A549 (cell line): Measurements from ENCODE around the gene CFB. TPM values are rescaled to one million over a fixed set of nuclear protein-coding genes. Genes with fewer than 3 reads are reported as not detected.
"Not testable (repeated sequence)": the region's sequence is repeated elsewhere in the genome, so short reads cannot be mapped to it uniquely, and the experiment has no call there.

Experiments used
- ATAC-seq, 2 experiments: fragments of 200-7000 bp in 1 of 2; fragments of >200 bp in 1 of 2; cut with Nextera tagmentation in 1 of 2; cut with Tn5 transposase in 1 of 2; 3 replicates each; pipeline versions ENCODE4 v1.8.0 to v1.9.1; 2018 to 2020; ENCODE audit warnings: mild to moderate bottlenecking in 1 of 2, moderate library complexity in 1 of 2
- CTCF ChIA-PET: fragments of 300-600 bp; sonication (Branson Sonifier 250); formaldehyde crosslinking; extraction: SDS; loops from one replicate; lab custom pipeline; 2021; ENCODE audit warnings: antibody characterized with exemption, inconsistent platforms; lab: Yijun Ruan, JAX
- POLR2A ChIA-PET: fragments of 350-600 bp; formaldehyde crosslinking; extraction: SDS; loops from one replicate; lab custom pipeline; 2021; ENCODE audit warnings: antibody characterized with exemption, inconsistent platforms; lab: Yijun Ruan, JAX
- DNase-seq, 2 experiments: peaks; one replicate each; pipeline versions ENCODE4 v3.0.0 to v3.0.0-alpha.2; 2011 to 2016; ENCODE audit warnings: low read depth in 1 of 2, low spot score in 1 of 2
- FAIRE-seq: peaks from 2 replicates; lab custom pipeline; 2011; peaks lifted over from hg19 to GRCh38; lab: Jason Lieb, UNC
- H3K27ac ChIP-seq, 2 experiments: fragments of >200 bp; sonication (Bioruptor Twin); formaldehyde crosslinking; 3 replicates each; pipeline ENCODE4 v1.5.1; 2016 to 2017
- H3K4me1 ChIP-seq: fragments of >200 bp; sonication (Bioruptor Twin); formaldehyde crosslinking; 3 replicates; pipeline ENCODE4 v1.6.1; 2016
- H3K4me2 ChIP-seq: fragments of >200 bp; sonication (Bioruptor Twin); formaldehyde crosslinking; 3 replicates; pipeline ENCODE4 v1.6.1; 2016
- H3K4me3 ChIP-seq: fragments of >200 bp; sonication (Bioruptor Twin); formaldehyde crosslinking; 3 replicates; pipeline ENCODE4 v1.5.1; 2016
- H3K9me3 ChIP-seq: fragments of >200 bp; sonication (Bioruptor Twin); formaldehyde crosslinking; 3 replicates; pipeline ENCODE4 v1.6.1; 2016
- BCL3 ChIP-seq: fragments of >200 bp; sonication (Bioruptor Twin); formaldehyde crosslinking; IDR thresholded peaks from 3 replicates; pipeline ENCODE4 v1.6.1; 2016
- CBX2 ChIP-seq: fragments of 200-600 bp; sonication (generic); IDR thresholded peaks from 2 replicates; pipeline ENCODE4 v1.6.1; 2016; ENCODE audit warnings: low read depth, mild to moderate bottlenecking, borderline replicate concordance
- CHD2 ChIP-seq: fragments of 150-350 bp; IDR thresholded peaks from 2 replicates; pipeline ENCODE4 v1.6.1; 2014; ENCODE audit warnings: low read length; ENCODE audit not compliant: partially characterized antibody
- CHD4 ChIP-seq: fragments of 200-600 bp; sonication (generic); IDR thresholded peaks from 2 replicates; pipeline ENCODE4 v1.6.1; 2016; ENCODE audit warnings: antibody characterized with exemption, mild to moderate bottlenecking, borderline replicate concordance
- EHF ChIP-seq: fragments of 250-450 bp; sonication (Bioruptor Pico); IDR thresholded peaks from 2 replicates; pipeline ENCODE4 v1.5.0; 2020; ENCODE audit warnings: mild to moderate bottlenecking
- ESRRA ChIP-seq: fragments of 150-350 bp; IDR thresholded peaks from 2 replicates; pipeline ENCODE4 v1.6.1; 2014; ENCODE audit warnings: mild to moderate bottlenecking, low read length, borderline replicate concordance
- HMGXB4 ChIP-seq: fragments of 250-450 bp; sonication (Bioruptor Pico); IDR thresholded peaks from 2 replicates; pipeline ENCODE4 v1.5.0; 2021; ENCODE audit warnings: mild to moderate bottlenecking, moderate library complexity, borderline replicate concordance
- JUNB ChIP-seq: fragments of >200 bp; sonication (Bioruptor Twin); formaldehyde crosslinking; IDR thresholded peaks from 2 replicates; pipeline ENCODE4 v1.6.1; 2016
- KDM1A ChIP-seq: fragments of 200-600 bp; sonication (generic); IDR thresholded peaks from 2 replicates; pipeline ENCODE4 v1.6.1; 2016; ENCODE audit warnings: low read depth, mild to moderate bottlenecking
- MAX ChIP-seq: IDR thresholded peaks from 2 replicates; pipeline ENCODE4 v1.6.1; 2012
- MYC ChIP-seq: IDR thresholded peaks from 2 replicates; pipeline ENCODE4 v1.6.1; 2012; ENCODE audit warnings: mild to moderate bottlenecking, inconsistent platforms, low read length, improper control_type of control experiment, borderline replicate concordance
- NFE2L2 ChIP-seq: fragments of 150-350 bp; conservative IDR thresholded peaks from 2 replicates; pipeline ENCODE4 v1.6.1; 2014; ENCODE audit warnings: low read length
- POLR2AphosphoS2 ChIP-seq: conservative IDR thresholded peaks from 2 replicates; pipeline ENCODE4 v1.6.1; 2012; ENCODE audit warnings: low read length, improper control_type of control experiment, inconsistent platforms
- REST ChIP-seq: fragments of 200-600 bp; sonication (generic); IDR thresholded peaks from 2 replicates; pipeline ENCODE4 v1.6.1; 2016; ENCODE audit warnings: antibody characterized with exemption, mild to moderate bottlenecking, moderate library complexity
- SMC3 ChIP-seq: fragments of >200 bp; sonication (Bioruptor Twin); formaldehyde crosslinking; IDR thresholded peaks from 3 replicates; pipeline ENCODE4 v1.6.1; 2018; ENCODE audit warnings: inconsistent platforms
- ZC3H11A ChIP-seq: fragments of 450-650 bp; IDR thresholded peaks from 2 replicates; pipeline ENCODE4 v1.6.1; 2014; ENCODE audit warnings: antibody characterized with exemption, mild to moderate bottlenecking
- ZFP36 ChIP-seq: fragments of 450-650 bp; IDR thresholded peaks from 2 replicates; pipeline ENCODE4 v1.6.1; 2014; ENCODE audit warnings: borderline replicate concordance; ENCODE audit not compliant: partially characterized antibody
- WGBS: methylation state at CpG from one replicate; pipeline ENCODE4 v1.1.6; 2017; ENCODE audit errors: missing lambda C conversion rate; 5-methylcytosine and 5-hydroxymethylcytosine counted together
- polyA plus RNA-seq, 4 experiments: library from polyadenylated mRNA; depleted of rRNA in 3 of 4; stranded (reverse); fragments of >200 nt; fragmentation: RNase III in 1 of 4; extraction: RNeasy Plus Mini Kit Qiagen cat#74134 plus additional on column Dnase treatment in 1 of 4; gene quantifications; 2 replicates in 3 of 4; 3 replicates in 1 of 4; pipeline ENCODE4 v1.2.3, GENCODE V29; 2011 to 2017
- TF ChIP-seq, protein P1 (sequence below): fragments of >200 bp; sonication (Bioruptor Twin); formaldehyde crosslinking; IDR thresholded peaks from 3 replicates; pipeline ENCODE4 v1.5.1; 2016

CFB gene
- polyA plus RNA-seq, 2 of the 4 experiments (the other 2 are of a cell fraction) = 4.4 to 5.6 TPM

- ATAC-seq = no peak
- FAIRE-seq = no peak
- TF ChIP-seq EHF (CRISPR knock-in tag) = no peak
- no peak for TF ChIP-seq KDM1A
- TF ChIP-seq CHD4 = no peak
- TF ChIP-seq CBX2 = no peak
- TF ChIP-seq MAX = no peak
- TF ChIP-seq POLR2AphosphoS2 = no peak
- TF ChIP-seq, protein P1, sequence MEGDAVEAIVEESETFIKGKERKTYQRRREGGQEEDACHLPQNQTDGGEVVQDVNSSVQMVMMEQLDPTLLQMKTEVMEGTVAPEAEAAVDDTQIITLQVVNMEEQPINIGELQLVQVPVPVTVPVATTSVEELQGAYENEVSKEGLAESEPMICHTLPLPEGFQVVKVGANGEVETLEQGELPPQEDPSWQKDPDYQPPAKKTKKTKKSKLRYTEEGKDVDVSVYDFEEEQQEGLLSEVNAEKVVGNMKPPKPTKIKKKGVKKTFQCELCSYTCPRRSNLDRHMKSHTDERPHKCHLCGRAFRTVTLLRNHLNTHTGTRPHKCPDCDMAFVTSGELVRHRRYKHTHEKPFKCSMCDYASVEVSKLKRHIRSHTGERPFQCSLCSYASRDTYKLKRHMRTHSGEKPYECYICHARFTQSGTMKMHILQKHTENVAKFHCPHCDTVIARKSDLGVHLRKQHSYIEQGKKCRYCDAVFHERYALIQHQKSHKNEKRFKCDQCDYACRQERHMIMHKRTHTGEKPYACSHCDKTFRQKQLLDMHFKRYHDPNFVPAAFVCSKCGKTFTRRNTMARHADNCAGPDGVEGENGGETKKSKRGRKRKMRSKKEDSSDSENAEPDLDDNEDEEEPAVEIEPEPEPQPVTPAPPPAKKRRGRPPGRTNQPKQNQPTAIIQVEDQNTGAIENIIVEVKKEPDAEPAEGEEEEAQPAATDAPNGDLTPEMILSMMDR = no peak
- TF ChIP-seq ESRRA = no peak
- TF ChIP-seq ZC3H11A = no peak
- no peak for TF ChIP-seq NFE2L2
- no peak for TF ChIP-seq HMGXB4 (CRISPR knock-in tag)
- no peak for TF ChIP-seq REST
- no peak for TF ChIP-seq JUNB
- TF ChIP-seq MYC = no peak
- TF ChIP-seq SMC3 = no peak
- no peak for TF ChIP-seq CHD2
- TF ChIP-seq BCL3 = no peak
- no peak for TF ChIP-seq ZFP36
- 93% methylated on average over 1 of the region's 1 CpG for WGBS
- Histone ChIP-seq H3K4me2 (no peak overlapping the region), H3K4me3 (no peak overlapping the region), H3K9me3 (peaks cover 2% of the 10 kb centered on the region; the same call in 1 of the 3 replicates), H3K27ac (no peak overlapping the region), H3K4me1 (no peaks in the 10 kb centered on the region; the same call in 2 of the 3 replicates)
- ChIA-PET CTCF (no interaction called here), POLR2A (no interaction called here)
- no peak for DNase-seq
These were observed 14.9 kb upstream of the CFB start for GRCh38 chr6:31930962-31931361.

GRCh38 chr6:31932137-31932536, 13.8 kb upstream of the CFB start:
- H3K27ac ChIP-seq, H3K4me1 ChIP-seq, H3K4me3 ChIP-seq, H3K9me3 ChIP-seq, DNase-seq, H3K4me2 ChIP-seq, CTCF ChIA-PET, ATAC-seq, FAIRE-seq, POLR2A ChIA-PET: not testable (repeated sequence)
- WGBS = 92% methylated on average over 10 of the region's 32 CpGs
